OCI-LY1 (cell line): ENCODE data around the gene HPS1.

Experiments used
- H2AFZ ChIP-seq: fragments of 200-600 bp; sonication (generic), shearing (Covaris generic); 2 replicates; pipeline ENCODE4 v1.6.0; 2014; ENCODE audit warnings: antibody characterized with exemption, mild to moderate bottlenecking, low read length
- H3F3A ChIP-seq: fragments of 200-600 bp; sonication (generic), shearing (Covaris generic); 2 replicates; pipeline ENCODE4 v1.6.0; 2014; ENCODE audit warnings: mild to moderate bottlenecking, antibody characterized with exemption, low read length, moderate library complexity; ENCODE audit not compliant: insufficient read depth
- H3K27ac ChIP-seq: fragments of 200-600 bp; sonication (generic); 2 replicates; pipeline ENCODE4 v1.5.1; 2014; ENCODE audit warnings: low read length, mixed run types, mild to moderate bottlenecking, low read depth; ENCODE audit not compliant: poor library complexity, severe bottlenecking
- H3K27me3 ChIP-seq: fragments of 200-600 bp; sonication (generic); 2 replicates; pipeline ENCODE4 v1.6.0; 2014; ENCODE audit warnings: antibody characterized with exemption, mild to moderate bottlenecking, low read length, moderate library complexity; ENCODE audit not compliant: insufficient read depth
- H3K36me3 ChIP-seq: fragments of 200-600 bp; sonication (generic); 2 replicates; pipeline ENCODE4 v1.6.1; 2014; ENCODE audit warnings: mild to moderate bottlenecking, antibody characterized with exemption, low read length, moderate library complexity, mixed read lengths; ENCODE audit not compliant: insufficient read depth
- H3K4me1 ChIP-seq: fragments of 200-600 bp; sonication (generic); 2 replicates; pipeline ENCODE4 v1.5.1; 2014; ENCODE audit warnings: mild to moderate bottlenecking, low read length, moderate library complexity; ENCODE audit not compliant: insufficient read depth, severe bottlenecking
- H3K4me2 ChIP-seq: fragments of 200-600 bp; sonication (generic), shearing (Covaris generic); 2 replicates; pipeline ENCODE4 v1.6.1; 2014; ENCODE audit warnings: low read length
- H3K4me3 ChIP-seq: fragments of 200-600 bp; sonication (generic); 2 replicates; pipeline ENCODE4 v1.5.1; 2014; ENCODE audit warnings: low read length, low read depth, mild to moderate bottlenecking, mixed read lengths; ENCODE audit not compliant: poor library complexity, severe bottlenecking
- H3K79me2 ChIP-seq: fragments of 200-600 bp; shearing (Covaris generic); 2 replicates; pipeline ENCODE4 v1.6.1; 2016; ENCODE audit warnings: mixed run types, low read length, mixed read lengths; ENCODE audit not compliant: insufficient read depth
- H3K9ac ChIP-seq: fragments of 200-600 bp; sonication (generic), shearing (Covaris generic); 2 replicates; pipeline ENCODE4 v1.6.1; 2014; ENCODE audit warnings: mild to moderate bottlenecking, low read length, mixed read lengths
- H3K9me2 ChIP-seq: fragments of 200-600 bp; sonication (generic), shearing (Covaris generic); 2 replicates; pipeline ENCODE4 v1.6.1; 2014; ENCODE audit warnings: low read depth, mild to moderate bottlenecking, low read length, mixed read lengths
- H3K9me3 ChIP-seq: fragments of 200-600 bp; shearing (Covaris generic); 2 replicates; pipeline ENCODE4 v1.6.1; 2014; ENCODE audit warnings: low read length, mixed read lengths
- H4K20me1 ChIP-seq: fragments of 200-600 bp; sonication (generic), shearing (Covaris generic); 2 replicates; pipeline ENCODE4 v1.6.0; 2016; ENCODE audit warnings: mild to moderate bottlenecking, low read length; ENCODE audit not compliant: insufficient read depth
- EZH2 ChIP-seq: fragments of 200-600 bp; sonication (generic), shearing (Covaris generic); IDR thresholded peaks from 2 replicates; pipeline ENCODE4 v1.8.0; 2017; ENCODE audit warnings: borderline replicate concordance, mixed run types, mild to moderate bottlenecking, antibody characterized with exemption, low read length, moderate library complexity, mixed read lengths
- TF ChIP-seq, protein P1 (sequence below): fragments of 200-600 bp; sonication (generic), shearing (Covaris generic); IDR thresholded peaks from 2 replicates; pipeline ENCODE4 v1.5.1; 2017; ENCODE audit warnings: mild to moderate bottlenecking, antibody characterized with exemption, low read length, moderate library complexity, mixed read lengths

HPS1 gene

DNA sequence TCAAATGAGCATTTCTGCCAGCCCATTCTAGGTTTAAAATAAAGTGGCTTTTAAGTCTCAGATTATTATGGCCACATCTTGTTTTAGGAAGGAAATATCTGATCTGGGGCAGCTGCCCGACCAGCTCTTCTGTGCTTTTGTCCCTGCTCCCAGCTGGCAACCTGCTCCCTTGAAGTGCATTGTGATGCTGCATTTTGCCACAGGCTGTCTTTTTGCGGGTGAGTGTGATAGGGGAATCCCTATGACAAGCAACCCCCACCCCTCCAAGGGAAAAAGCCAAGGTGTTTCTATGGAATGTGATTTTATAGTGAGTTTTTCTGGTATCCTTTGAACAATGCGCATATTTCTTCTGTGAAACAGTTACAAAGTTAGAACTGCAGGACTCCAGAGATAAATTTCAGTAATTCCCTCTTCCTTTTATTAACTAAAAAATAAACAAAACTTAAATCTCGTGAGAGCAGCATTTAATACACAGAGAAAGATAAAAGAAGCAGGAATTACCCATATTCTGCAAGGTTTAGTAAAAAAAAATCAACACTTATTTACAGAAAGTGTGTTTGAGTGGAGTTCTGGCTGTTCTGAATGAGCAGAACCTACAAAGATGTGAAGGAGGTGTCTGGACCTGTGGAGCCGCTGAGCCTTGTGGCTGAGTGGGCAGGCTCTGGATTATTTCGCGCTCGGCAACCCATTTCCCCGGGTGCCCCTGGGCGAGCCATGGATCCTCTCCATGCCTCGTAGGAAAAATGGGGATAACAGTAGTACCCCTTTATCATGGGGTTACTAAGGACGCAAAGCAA is 10.1 kb upstream of the HPS1 start:
- no peaks in the 10 kb centered on the region for H4K20me1 ChIP-seq
- no peak overlapping the region for H3K27ac ChIP-seq
- no peaks in the 10 kb centered on the region for H3K79me2 ChIP-seq
- H3K9me2 ChIP-seq: no peaks in the 10 kb centered on the region
- H3K4me2 ChIP-seq: no peak overlapping the region
- TF ChIP-seq, protein P1, sequence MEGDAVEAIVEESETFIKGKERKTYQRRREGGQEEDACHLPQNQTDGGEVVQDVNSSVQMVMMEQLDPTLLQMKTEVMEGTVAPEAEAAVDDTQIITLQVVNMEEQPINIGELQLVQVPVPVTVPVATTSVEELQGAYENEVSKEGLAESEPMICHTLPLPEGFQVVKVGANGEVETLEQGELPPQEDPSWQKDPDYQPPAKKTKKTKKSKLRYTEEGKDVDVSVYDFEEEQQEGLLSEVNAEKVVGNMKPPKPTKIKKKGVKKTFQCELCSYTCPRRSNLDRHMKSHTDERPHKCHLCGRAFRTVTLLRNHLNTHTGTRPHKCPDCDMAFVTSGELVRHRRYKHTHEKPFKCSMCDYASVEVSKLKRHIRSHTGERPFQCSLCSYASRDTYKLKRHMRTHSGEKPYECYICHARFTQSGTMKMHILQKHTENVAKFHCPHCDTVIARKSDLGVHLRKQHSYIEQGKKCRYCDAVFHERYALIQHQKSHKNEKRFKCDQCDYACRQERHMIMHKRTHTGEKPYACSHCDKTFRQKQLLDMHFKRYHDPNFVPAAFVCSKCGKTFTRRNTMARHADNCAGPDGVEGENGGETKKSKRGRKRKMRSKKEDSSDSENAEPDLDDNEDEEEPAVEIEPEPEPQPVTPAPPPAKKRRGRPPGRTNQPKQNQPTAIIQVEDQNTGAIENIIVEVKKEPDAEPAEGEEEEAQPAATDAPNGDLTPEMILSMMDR: no peak
- no peak for TF ChIP-seq EZH2
- no peak overlapping the region for H2AFZ ChIP-seq
- H3K9ac ChIP-seq: no peak overlapping the region
- no peaks in the 10 kb centered on the region for H3K27me3 ChIP-seq
- H3K4me3 ChIP-seq: no peak overlapping the region
- H3K4me1 ChIP-seq: no peaks in the 10 kb centered on the region
- no peaks in the 10 kb centered on the region for H3K9me3 ChIP-seq
- no peaks in the 10 kb centered on the region for H3F3A ChIP-seq
- H3K36me3 ChIP-seq: no peaks in the 10 kb centered on the region

GRCh38 chr10:98456043-98456570 is 9.4 kb upstream of the HPS1 start:
- Histone ChIP-seq H3K4me3 (no peak overlapping the region), H3K36me3 (no peaks in the 10 kb centered on the region), H3K27ac (no peak overlapping the region), H3K4me1 (no peaks in the 10 kb centered on the region), H3F3A (no peaks in the 10 kb centered on the region), H3K27me3 (no peaks in the 10 kb centered on the region), H3K9ac (no peak overlapping the region), H4K20me1 (no peaks in the 10 kb centered on the region), H3K4me2 (no peak overlapping the region), H3K9me2 (no peaks in the 10 kb centered on the region), H2AFZ (no peak overlapping the region), H3K79me2 (no peaks in the 10 kb centered on the region), H3K9me3 (no peaks in the 10 kb centered on the region)
- TF ChIP-seq EZH2: no peak

DNA sequence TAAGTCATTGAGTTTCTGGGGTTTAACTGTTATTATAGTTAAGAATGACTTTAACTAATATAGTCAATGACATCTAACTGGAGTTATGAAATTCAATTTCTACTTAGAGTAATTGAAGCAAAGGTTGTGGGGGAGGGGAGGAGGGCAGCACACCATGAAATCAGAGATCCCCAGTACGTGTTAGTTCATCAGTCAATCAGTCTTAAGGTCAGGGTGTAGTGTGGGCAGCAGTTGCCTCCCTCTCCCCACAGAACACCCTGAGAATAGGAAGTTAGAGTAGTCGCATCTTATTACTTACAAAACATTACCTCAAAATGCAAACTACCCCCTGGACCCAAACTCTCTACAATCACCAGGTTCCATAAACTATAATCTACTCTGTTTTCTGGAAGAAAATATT is 7.0 kb upstream of the HPS1 start:
- H3K79me2 ChIP-seq: no peaks in the 10 kb centered on the region
- H2AFZ ChIP-seq: no peak overlapping the region
- TF ChIP-seq, protein P1: no peak
- H3K27me3 ChIP-seq: no peaks in the 10 kb centered on the region
- no peaks in the 10 kb centered on the region for H4K20me1 ChIP-seq
- H3K4me1 ChIP-seq: no peaks in the 10 kb centered on the region
- H3K9me3 ChIP-seq: no peaks in the 10 kb centered on the region
- no peak overlapping the region for H3K4me3 ChIP-seq
- H3F3A ChIP-seq: no peaks in the 10 kb centered on the region
- H3K9ac ChIP-seq: no peak overlapping the region
- no peak overlapping the region for H3K27ac ChIP-seq
- no peak overlapping the region for H3K4me2 ChIP-seq
- no peaks in the 10 kb centered on the region for H3K36me3 ChIP-seq
- no peaks in the 10 kb centered on the region for H3K9me2 ChIP-seq

- Histone ChIP-seq H2AFZ (no peak overlapping the region), H3K4me2 (no peak overlapping the region), H4K20me1 (no peaks in the 10 kb centered on the region), H3F3A (no peaks in the 10 kb centered on the region), H3K27ac (no peak overlapping the region), H3K4me3 (no peak overlapping the region), H3K9ac (no peak overlapping the region), H3K9me2 (no peaks in the 10 kb centered on the region), H3K4me1 (peaks cover 10% of the 10 kb centered on the region), H3K79me2 (no peaks in the 10 kb centered on the region), H3K27me3 (no peaks in the 10 kb centered on the region), H3K36me3 (no peaks in the 10 kb centered on the region), H3K9me3 (no peaks in the 10 kb centered on the region)
- no peak for TF ChIP-seq EZH2
- TF ChIP-seq, protein P1: no peak
Observed at GRCh38 chr10:98450618-98451017, 3.9 kb upstream of the HPS1 start.
